AML-193 (cell line): Measurements from ENCODE around the gene PTK6.
A peak's percentile ranks its signal among the peaks of the same experiment; 100 is the strongest.

Experiments
- DNase-seq, 2 experiments: peaks; one replicate each; lab custom pipeline; 2025; lab: John Stamatoyannopoulos, UW

Gene PTK6

GRCh38 chr20:63508072-63508768 is 29.0 kb downstream of the PTK6 start:
- no peak for DNase-seq

DNA sequence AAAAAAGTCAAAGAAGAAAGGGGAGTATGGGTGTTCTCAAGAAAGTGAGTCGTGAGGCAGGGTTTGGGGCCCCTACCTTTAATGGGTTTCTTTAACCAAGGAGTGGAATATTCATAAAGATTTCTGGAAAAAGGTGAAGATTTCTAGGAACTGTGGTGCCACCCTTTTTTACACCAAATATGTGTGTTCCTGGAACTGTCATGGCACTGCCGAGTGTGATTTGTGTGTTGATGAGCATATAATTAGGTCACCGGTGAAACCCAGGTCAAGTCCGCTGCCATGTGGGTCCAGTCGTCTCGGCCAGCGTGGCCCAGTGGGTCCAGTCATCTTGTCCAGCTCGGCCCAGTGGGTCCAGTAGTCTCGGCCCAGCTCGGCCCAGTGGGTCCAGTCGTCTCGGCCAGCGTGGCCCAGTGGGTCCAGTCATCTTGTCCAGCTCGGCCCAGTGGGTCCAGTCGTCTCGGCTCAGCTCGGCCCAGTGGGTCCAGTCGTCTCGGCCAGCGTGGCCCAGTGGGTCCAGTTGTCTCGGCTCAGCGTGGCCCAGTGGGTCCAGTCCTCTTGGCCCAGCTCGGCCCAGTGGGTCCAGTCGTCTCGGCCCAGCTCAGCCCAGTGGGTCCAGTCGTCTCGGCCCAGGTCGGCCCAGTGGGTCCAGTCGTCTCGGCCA is 30.0 kb downstream of the PTK6 start:
- DNase-seq, result no peak

- DNase-seq, result no peak
Observed at GRCh38 chr20:63505723-63506122, 31.5 kb downstream of the PTK6 start.

- no peak for DNase-seq
Observed at GRCh38 chr20:63505281-63505680, 31.9 kb downstream of the PTK6 start.

- no peak for DNase-seq
Observed at GRCh38 chr20:63504642-63505041, 32.5 kb downstream of the PTK6 start.

DNA sequence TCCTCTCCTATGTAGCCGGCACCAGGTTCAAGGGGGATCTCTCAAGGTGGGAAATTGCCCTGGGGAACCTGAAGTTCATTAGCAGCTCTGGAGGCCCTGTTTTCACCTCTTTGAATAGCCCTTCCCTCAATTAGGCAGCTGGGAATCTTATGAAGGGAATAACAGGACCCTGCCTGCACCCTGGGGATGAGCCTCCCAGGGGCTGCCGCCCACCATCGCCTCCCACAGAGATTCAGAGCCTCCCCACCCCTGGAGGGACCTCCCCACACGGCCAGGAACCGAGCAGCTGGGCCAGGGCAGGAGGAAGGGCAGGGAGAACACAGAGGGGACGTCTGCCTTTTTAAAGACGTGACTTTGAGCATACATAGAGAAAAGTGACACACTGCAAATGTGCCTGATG is 33.7 kb downstream of the PTK6 start:
- DNase-seq, result no peak

- no peak for DNase-seq
Observed at GRCh38 chr20:63502671-63503172, 34.5 kb downstream of the PTK6 start.

GRCh38 chr20:63501818-63502670 is 35.1 kb downstream of the PTK6 start:
- DNase-seq, result no peak

DNA sequence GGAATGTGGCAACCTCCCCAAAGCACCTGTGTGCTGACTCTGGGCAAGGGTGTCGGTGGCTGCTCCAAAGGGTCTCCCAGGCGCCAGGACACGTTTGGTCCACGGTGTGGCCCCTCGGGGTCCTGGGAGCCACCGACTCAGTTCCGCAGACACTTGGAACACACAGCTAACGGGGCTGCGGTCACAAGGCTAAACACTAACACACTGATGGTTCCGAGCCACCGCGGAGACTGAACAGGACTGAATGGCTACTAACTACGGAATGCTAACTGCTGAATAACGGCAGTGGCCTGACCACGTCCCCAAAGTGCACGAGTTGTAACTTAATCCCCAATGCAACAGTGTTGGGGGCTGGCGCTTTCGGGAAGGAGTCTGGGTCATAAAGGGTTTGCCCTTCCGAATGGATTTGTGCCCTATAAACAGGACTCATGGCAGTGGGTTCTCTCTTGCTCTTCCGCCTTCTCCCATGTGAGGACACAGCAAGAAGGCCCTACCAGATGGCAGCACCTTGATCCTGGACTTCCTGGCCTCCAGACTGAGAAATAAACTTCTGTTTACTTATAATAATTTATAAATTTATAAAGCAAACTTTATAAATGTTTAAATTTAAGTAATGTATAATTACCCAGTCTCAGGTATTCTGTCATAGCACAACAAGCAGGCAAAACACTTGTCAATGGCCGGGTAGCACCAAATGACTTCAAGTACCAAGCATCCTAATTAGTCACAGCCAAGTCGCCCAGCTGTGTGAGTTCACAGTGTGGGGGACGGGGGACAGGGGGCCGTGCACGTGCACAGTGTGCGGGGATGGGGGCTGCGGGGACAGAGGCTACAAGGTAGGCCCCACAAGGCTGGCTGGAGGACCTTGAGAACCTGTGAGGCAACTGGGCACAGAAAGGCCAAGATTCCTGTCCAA is 36.0 kb downstream of the PTK6 start:
- DNase-seq, result no peak

GRCh38 chr20:63500151-63500901 is 36.9 kb downstream of the PTK6 start:
- DNase-seq, result no peak

GRCh38 chr20:63499338-63499969 is 37.7 kb downstream of the PTK6 start:
- no peak for DNase-seq

GRCh38 chr20:63498960-63499337 is 38.2 kb downstream of the PTK6 start, which contains the start of gene EEF1A2:
TSS of gene EEF1A2 (minus strand) at chr20:63499083. CDS start at chr20:63497763, 1,320 bp downstream.
- no peak for DNase-seq

- no peak for DNase-seq
Observed at GRCh38 chr20:63497946-63498935, 38.9 kb downstream of the PTK6 start.

GRCh38 chr20:63497138-63497945 is 39.8 kb downstream of the PTK6 start:
- DNase-seq, result no peak

GRCh38 chr20:63496596-63497120 is 40.5 kb downstream of the PTK6 start:
- DNase-seq, result no peak

DNA sequence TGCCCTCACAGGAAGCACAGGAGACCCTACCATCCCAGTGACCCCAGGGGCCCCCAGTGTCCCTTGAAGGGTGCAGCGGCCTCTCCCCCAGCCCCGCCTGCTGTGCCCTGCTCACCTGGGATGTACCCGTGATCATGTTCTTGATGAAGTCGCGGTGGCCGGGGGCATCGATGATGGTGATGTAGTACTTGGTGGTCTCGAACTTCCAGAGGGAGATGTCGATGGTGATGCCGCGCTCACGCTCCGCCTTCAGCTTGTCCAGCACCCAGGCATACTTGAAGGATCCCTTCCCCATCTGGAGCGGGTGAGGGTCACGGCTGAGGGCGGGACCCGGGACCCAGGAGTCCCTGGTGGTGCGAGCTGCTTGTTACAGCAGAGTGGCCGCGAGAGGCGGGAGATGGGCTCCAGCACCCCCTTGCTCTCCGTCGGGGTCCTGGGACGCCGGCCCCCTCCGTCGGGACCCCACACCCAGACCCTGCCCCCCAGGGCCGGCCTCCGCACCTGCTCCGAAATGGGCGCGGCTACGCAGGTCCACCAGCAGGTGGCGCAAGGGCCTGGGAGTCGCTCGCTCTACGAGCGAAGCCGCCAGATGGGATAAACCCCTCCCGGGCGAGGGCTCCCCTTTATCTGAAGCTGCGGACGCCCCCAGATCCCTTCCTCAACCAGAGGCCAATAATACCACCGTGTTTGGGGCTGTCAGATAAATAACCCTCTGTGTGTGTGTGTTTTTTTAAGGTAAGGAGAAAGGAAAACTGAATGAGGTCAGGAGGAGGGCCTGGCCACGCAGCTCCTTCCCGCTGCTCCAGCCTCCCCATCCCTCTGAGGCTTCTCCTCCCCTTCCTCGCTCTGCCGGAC is 41.2 kb downstream of the PTK6 start:
- DNase-seq, result peak; percentile 8 to 20

GRCh38 chr20:63495167-63495720 is 41.9 kb downstream of the PTK6 start:
- DNase-seq, result no peak
